ENCODE results near the gene LCN10.
"Not testable (repeated sequence)": the region's sequence is repeated elsewhere in the genome, so short reads cannot be mapped to it uniquely, and the experiment has no call there.

Gene LCN10

GRCh38 chr9:136718345-136719194 is 24.2 kb downstream of the LCN10 start:
- DNase-seq, result no peak

GRCh38 chr9:136717399-136717798 is 25.3 kb downstream of the LCN10 start:
- no peak for DNase-seq

DNA sequence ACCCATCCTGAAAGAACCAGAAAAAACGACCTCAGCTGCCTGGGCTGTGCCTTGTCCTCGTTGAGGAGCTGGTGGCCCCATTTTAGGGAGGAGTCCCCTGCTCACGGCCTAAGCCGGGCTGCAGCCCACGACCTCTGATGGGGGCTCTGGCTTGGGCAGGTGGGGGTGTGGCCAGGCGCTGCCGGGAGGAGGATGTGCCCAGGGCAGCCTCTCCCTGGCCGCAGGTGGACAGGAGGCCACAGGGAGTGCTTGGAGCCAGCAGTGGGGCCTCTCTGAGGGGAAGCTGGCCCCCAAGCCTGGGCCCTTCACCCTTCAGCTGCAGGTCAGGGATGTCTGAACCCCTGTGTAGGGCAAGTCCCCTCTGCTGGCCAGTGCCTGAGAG is 27.9 kb downstream of the LCN10 start:
- DNase-seq, result no peak

- DNase-seq, result no peak
These were observed 28.4 kb downstream of the LCN10 start for GRCh38 chr9:136714096-136714892.

GRCh38 chr9:136713550-136713949 is 29.2 kb downstream of the LCN10 start:
- no peak for DNase-seq

- no peak for DNase-seq
These were observed 29.8 kb downstream of the LCN10 start for GRCh38 chr9:136712690-136713544.

GRCh38 chr9:136711751-136712689 is 30.7 kb downstream of the LCN10 start, which contains the start of gene DIPK1B:
TSS of gene DIPK1B (plus strand) at chr9:136712572. CDS start at chr9:136712666, 94 bp downstream.
- no peak for DNase-seq

GRCh38 chr9:136711219-136711648 is 31.5 kb downstream of the LCN10 start:
- not testable (repeated sequence) for DNase-seq

GRCh38 chr9:136710543-136710942 is 32.2 kb downstream of the LCN10 start:
- DNase-seq, result no peak

DNA sequence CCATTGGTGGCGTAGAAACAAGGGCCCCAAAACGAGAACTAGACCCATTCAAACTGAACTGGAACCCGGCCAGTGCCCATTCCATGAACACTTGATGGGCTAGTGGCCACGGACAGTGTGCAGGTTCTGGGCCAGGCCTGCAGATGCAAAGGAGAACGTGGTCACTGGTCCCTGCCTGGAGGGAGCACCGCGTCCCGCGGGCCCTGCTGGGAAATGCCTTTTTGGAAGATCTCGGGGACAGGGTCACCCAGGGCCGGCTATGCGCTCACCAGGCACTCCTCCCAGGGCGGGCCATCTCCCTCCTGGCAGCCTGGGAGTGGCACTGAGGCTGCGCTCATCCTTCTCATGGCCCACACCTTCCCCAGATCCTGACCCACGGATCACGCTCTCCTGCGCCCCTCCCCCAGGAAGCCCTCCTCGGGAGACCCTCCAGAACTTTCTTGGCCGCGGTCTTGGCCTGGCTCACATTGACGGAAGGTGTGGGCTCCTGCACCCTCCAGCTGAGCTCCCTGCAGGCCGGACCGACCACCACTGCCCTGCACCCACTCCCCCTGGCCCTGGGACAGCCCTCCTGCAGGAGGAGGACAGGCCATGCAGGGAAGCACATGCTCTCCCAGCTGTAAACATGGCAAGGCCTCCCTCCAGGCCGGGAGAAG is 33.2 kb downstream of the LCN10 start:
- no peak for DNase-seq

GRCh38 chr9:136707849-136708517 is 34.8 kb downstream of the LCN10 start:
- no peak for DNase-seq

GRCh38 chr9:136707011-136707410 is 35.7 kb downstream of the LCN10 start:
- DNase-seq, result no peak

GRCh38 chr9:136705564-136705963 is 37.2 kb downstream of the LCN10 start:
- DNase-seq, result no peak

- not testable (repeated sequence) for DNase-seq
These were observed 38.0 kb downstream of the LCN10 start for GRCh38 chr9:136704741-136705140.

GRCh38 chr9:136703276-136703860 is 39.4 kb downstream of the LCN10 start:
- DNase-seq, result no peak

- no peak for DNase-seq
These were observed 41.1 kb downstream of the LCN10 start for GRCh38 chr9:136701668-136702053.

GRCh38 chr9:136700959-136701667 is 41.6 kb downstream of the LCN10 start:
- DNase-seq, result no peak

GRCh38 chr9:136700304-136700703 is 42.4 kb downstream of the LCN10 start:
- no peak for DNase-seq

- no peak for DNase-seq
These were observed 44.0 kb downstream of the LCN10 start for GRCh38 chr9:136698635-136699246.
